Subcutaneous abdominal adipose tissue (tissue), 5 donors: ENCODE data around the gene F10.

ENCODE experiments used
- H3K27ac ChIP-seq: one replicate; pipeline ENCODE4 v1.7.0; 2013; ENCODE audit warnings: low read depth, mild to moderate bottlenecking, inconsistent platforms, low read length, moderate library complexity
- H3K27me3 ChIP-seq, 5 donors: one replicate each; pipeline ENCODE4 v1.7.0; 2013; ENCODE audit warnings: low read length in 5 of 5, inconsistent platforms in 1 of 5; ENCODE audit not compliant: control insufficient read depth in 5 of 5, insufficient read depth in 4 of 5
- H3K36me3 ChIP-seq, 5 donors: one replicate each; pipeline ENCODE4 v1.7.0; 2013; ENCODE audit warnings: low read length in 5 of 5; ENCODE audit not compliant: control insufficient read depth in 5 of 5, insufficient read depth in 5 of 5
- H3K4me1 ChIP-seq, 5 donors: one replicate each; pipeline ENCODE4 v1.7.0; 2013; ENCODE audit warnings: low read length in 5 of 5, mild to moderate bottlenecking in 3 of 5, moderate library complexity in 1 of 5; ENCODE audit not compliant: control insufficient read depth in 5 of 5, insufficient read depth in 5 of 5
- H3K4me3 ChIP-seq, 5 donors: one replicate each; pipeline ENCODE4 v1.7.0; 2013; ENCODE audit warnings: low read length in 5 of 5, low read depth in 1 of 5
- H3K9ac ChIP-seq, 5 donors: one replicate each; pipeline ENCODE4 v1.7.0; 2013; ENCODE audit warnings: low read length in 5 of 5, mild to moderate bottlenecking in 4 of 5, moderate library complexity in 3 of 5
- H3K9me3 ChIP-seq, 5 donors: one replicate each; pipeline ENCODE4 v1.7.0; 2013; ENCODE audit warnings: low read length in 5 of 5; ENCODE audit not compliant: control insufficient read depth in 5 of 5
- donor health status: healthy.
- donor health status: healthy.
- donor health status: healthy.
- donor health status: healthy.
- donor health status: healthy.

The F10 gene

DNA sequence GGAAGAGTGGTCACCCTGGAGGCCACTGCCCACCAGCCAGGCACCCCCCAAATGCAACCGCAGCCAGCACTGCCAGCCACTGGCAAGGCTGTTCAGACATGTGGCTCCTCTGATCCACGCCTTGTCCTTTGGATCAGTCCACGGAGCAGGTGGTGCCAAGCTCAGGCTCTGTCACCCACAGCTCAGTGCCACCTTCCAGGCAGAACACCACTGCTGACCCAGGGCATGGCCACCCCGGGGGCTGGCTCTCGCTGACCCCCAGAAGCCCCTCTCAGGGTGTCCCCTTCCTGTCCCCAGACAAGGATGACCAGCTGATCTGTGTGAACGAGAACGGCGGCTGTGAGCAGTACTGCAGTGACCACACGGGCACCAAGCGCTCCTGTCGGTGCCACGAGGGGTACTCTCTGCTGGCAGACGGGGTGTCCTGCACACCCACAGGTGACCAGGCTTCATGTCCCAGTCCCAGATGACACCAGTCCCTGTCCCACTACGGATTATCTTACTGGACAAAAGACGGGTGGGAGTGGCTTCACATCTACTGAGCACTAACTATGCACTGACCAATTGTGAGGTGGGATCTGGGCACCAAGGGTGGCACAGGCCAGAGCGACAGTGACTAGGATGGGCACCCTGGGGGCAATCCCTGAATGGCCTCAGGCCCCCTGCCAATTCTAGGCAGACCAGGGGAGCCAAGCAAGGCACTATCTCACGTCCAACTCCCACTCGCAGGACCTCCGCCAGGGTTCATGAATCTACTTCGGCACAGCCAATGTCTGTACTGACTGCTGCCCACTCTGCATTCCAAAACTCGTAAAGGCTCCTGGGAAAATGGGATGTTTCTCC, 7.0 kb upstream of the F10 start:
- Histone ChIP-seq H3K9ac (no peak overlapping the region), H3K27ac (no peak overlapping the region), H3K4me3 (no peak overlapping the region), H3K36me3 (no peaks in the 10 kb centered on the region), H3K27me3 (peaks cover 6 to 30% (median 17%) of the 10 kb centered on the region in 5 donors), H3K9me3 (no peaks in the 10 kb centered on the region), H3K4me1 (peaks cover 0 to 6% (median 5%) of the 10 kb centered on the region in 5 donors)

DNA sequence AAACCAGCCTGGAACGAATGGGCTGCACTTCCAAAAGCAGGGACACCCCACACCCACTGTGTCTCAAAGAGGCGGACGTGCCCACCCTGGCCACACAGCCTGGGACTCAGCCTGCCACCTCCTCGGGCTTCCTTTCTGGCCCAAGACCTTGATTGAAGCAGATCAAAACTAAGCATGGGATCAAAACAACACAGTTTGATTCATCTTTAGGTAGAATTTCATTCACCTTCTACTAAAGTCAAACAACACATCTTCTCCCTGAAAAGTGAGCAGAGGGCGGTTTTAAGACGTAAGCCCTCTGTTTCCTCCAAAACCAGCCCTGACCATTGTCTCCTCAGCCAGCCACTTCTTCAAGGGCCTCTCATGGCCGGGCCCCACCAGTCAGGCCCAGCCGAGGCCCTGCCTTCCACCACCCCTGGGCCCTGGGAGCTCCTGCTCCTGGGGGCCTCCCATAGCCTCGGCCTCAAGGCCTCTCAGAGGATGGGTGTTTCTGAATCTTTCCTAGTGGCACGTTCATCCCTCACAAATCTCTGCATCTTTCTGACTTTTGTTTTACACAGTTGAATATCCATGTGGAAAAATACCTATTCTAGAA, 6.3 kb upstream of the F10 start:
- H3K27ac ChIP-seq = no peak overlapping the region
- peaks cover 3 to 29% (median 10%) of the 10 kb centered on the region in 5 donors for H3K27me3 ChIP-seq
- H3K36me3 ChIP-seq = no peaks in the 10 kb centered on the region
- no peak overlapping the region for H3K4me3 ChIP-seq
- no peaks in the 10 kb centered on the region for H3K9me3 ChIP-seq
- no peak overlapping the region for H3K9ac ChIP-seq
- H3K4me1 ChIP-seq = no peaks in the 10 kb centered on the region

DNA sequence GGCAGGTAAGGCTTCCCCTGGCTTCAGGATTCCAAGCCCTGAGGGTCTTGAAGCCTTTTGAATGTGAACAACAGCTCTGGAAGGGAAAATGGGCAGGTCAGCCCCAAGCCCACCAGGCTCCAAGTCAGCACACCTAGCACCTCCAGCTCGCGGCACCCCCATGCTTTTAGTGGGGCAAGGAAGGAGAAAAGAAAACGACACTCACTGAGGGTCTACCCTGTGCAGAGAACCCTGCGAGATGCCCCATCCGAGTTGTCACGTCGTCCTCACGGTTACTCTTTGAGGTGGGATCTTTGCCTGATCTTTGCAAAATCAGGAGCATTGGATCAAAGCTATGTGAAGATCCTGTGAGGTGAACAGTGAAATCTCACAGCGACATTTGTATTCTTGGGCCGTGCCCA, 5.7 kb upstream of the F10 start:
- Histone ChIP-seq H3K4me1 (peaks cover 0 to under 1% (median 0%) of the 10 kb centered on the region in 5 donors), H3K36me3 (no peaks in the 10 kb centered on the region), H3K27ac (no peak overlapping the region), H3K27me3 (peaks cover 6 to 34% (median 13%) of the 10 kb centered on the region in 5 donors), H3K9ac (no peak overlapping the region), H3K9me3 (no peaks in the 10 kb centered on the region), H3K4me3 (no peak overlapping the region)

DNA sequence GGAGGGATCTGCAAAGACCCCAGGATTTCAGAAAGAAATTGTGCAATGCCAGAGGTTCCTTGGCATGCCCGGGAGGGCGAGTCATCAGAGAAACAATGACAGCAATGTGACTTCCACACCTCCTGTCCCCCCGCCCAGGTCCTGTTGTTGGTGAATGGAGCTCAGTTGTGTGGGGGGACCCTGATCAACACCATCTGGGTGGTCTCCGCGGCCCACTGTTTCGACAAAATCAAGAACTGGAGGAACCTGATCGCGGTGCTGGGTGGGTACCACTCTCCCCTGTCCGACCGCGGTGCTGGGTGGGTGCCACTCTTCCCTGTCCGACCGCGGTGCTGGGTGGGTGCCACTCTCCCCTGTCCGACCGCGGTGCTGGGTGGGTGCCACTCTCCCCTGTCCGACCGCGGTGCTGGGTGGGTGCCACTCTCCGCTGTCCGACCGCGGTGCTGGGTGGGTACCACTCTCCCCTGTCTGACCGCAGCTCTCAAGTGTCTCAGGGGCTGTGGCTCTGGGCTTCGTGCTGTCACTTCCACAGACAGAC, 5.2 kb upstream of the F10 start:
- Histone ChIP-seq H3K9ac (no peak overlapping the region), H3K4me1 (peaks cover 0 to 3% (median 0%) of the 10 kb centered on the region in 5 donors), H3K36me3 (no peaks in the 10 kb centered on the region), H3K9me3 (no peaks in the 10 kb centered on the region), H3K27me3 (peaks cover 8 to 34% (median 14%) of the 10 kb centered on the region in 5 donors), H3K4me3 (no peak overlapping the region), H3K27ac (no peak overlapping the region)

DNA sequence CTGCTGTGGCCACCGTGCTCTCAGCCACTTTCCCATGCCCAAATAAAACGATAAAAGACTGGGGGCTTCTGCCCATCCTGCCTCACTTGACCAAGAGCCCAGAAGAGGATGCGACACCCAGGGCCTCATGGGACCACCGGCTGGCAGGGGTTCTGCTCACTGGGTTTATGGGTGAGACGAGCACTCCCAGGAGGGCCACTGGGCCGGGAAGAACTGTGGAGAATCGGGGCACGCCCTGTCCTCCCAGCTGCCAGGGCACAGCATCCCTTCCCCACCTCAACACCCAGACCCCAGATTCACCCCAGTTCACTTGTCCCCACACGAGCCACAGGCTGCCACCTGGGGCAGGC, 4.7 kb upstream of the F10 start:
- Histone ChIP-seq H3K36me3 (no peaks in the 10 kb centered on the region), H3K27ac (no peak overlapping the region), H3K9ac (no peak overlapping the region), H3K4me3 (no peak overlapping the region), H3K4me1 (peaks cover 0 to 7% (median 0%) of the 10 kb centered on the region in 5 donors), H3K9me3 (no peaks in the 10 kb centered on the region), H3K27me3 (peaks cover 8 to 33% (median 17%) of the 10 kb centered on the region in 5 donors)

DNA sequence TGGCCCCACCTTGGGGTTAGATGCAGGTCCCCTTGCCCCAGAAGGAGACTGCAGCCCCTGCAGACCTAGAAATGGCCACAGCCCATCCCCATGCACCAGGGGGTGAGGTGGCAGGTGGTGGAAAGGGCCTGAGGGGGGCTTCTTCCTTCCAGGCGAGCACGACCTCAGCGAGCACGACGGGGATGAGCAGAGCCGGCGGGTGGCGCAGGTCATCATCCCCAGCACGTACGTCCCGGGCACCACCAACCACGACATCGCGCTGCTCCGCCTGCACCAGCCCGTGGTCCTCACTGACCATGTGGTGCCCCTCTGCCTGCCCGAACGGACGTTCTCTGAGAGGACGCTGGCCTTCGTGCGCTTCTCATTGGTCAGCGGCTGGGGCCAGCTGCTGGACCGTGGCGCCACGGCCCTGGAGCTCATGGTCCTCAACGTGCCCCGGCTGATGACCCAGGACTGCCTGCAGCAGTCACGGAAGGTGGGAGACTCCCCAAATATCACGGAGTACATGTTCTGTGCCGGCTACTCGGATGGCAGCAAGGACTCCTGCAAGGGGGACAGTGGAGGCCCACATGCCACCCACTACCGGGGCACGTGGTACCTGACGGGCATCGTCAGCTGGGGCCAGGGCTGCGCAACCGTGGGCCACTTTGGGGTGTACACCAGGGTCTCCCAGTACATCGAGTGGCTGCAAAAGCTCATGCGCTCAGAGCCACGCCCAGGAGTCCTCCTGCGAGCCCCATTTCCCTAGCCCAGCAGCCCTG, 4.2 kb upstream of the F10 start:
- H3K9ac ChIP-seq = no peak overlapping the region
- peaks cover 0 to 7% (median 0%) of the 10 kb centered on the region in 5 donors for H3K4me1 ChIP-seq
- no peak overlapping the region for H3K4me3 ChIP-seq
- H3K27me3 ChIP-seq = peaks cover 5 to 37% (median 23%) of the 10 kb centered on the region in 5 donors
- no peak overlapping the region for H3K27ac ChIP-seq
- no peaks in the 10 kb centered on the region for H3K9me3 ChIP-seq
- H3K36me3 ChIP-seq = no peaks in the 10 kb centered on the region

DNA sequence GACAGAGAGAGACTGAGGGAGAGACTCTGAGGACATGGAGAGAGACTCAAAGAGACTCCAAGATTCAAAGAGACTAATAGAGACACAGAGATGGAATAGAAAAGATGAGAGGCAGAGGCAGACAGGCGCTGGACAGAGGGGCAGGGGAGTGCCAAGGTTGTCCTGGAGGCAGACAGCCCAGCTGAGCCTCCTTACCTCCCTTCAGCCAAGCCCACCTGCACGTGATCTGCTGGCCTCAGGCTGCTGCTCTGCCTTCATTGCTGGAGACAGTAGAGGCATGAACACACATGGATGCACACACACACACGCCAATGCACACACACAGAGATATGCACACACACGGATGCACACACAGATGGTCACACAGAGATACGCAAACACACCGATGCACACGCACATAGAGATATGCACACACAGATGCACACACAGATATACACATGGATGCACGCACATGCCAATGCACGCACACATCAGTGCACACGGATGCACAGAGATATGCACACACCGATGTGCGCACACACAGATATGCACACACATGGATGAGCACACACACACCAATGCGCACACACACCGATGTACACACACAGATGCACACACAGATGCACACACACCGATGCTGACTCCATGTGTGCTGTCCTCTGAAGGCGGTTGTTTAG, 3.3 kb upstream of the F10 start:
- no peak overlapping the region for H3K27ac ChIP-seq
- peaks cover 5 to 40% (median 24%) of the 10 kb centered on the region in 5 donors for H3K27me3 ChIP-seq
- no peak overlapping the region for H3K4me3 ChIP-seq
- H3K4me1 ChIP-seq = peaks cover 0 to 7% (median 0%) of the 10 kb centered on the region in 5 donors
- H3K9ac ChIP-seq = no peak overlapping the region
- H3K36me3 ChIP-seq = no peaks in the 10 kb centered on the region
- H3K9me3 ChIP-seq = no peaks in the 10 kb centered on the region

DNA sequence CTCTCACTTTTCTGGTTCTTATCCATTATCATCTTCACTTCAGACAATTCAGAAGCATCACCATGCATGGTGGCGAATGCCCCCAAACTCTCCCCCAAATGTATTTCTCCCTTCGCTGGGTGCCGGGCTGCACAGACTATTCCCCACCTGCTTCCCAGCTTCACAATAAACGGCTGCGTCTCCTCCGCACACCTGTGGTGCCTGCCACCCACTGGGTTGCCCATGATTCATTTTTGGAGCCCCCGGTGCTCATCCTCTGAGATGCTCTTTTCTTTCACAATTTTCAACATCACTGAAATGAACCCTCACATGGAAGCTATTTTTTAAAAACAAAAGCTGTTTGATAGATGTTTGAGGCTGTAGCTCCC, 2.8 kb upstream of the F10 start:
- H3K4me1 ChIP-seq = peaks cover 0 to 7% (median 0%) of the 10 kb centered on the region in 5 donors
- H3K27ac ChIP-seq = no peak overlapping the region
- no peaks in the 10 kb centered on the region for H3K9me3 ChIP-seq
- no peak overlapping the region for H3K9ac ChIP-seq
- H3K4me3 ChIP-seq = no peak overlapping the region
- H3K36me3 ChIP-seq = no peaks in the 10 kb centered on the region
- H3K27me3 ChIP-seq = peaks cover 5 to 40% (median 26%) of the 10 kb centered on the region in 5 donors

DNA sequence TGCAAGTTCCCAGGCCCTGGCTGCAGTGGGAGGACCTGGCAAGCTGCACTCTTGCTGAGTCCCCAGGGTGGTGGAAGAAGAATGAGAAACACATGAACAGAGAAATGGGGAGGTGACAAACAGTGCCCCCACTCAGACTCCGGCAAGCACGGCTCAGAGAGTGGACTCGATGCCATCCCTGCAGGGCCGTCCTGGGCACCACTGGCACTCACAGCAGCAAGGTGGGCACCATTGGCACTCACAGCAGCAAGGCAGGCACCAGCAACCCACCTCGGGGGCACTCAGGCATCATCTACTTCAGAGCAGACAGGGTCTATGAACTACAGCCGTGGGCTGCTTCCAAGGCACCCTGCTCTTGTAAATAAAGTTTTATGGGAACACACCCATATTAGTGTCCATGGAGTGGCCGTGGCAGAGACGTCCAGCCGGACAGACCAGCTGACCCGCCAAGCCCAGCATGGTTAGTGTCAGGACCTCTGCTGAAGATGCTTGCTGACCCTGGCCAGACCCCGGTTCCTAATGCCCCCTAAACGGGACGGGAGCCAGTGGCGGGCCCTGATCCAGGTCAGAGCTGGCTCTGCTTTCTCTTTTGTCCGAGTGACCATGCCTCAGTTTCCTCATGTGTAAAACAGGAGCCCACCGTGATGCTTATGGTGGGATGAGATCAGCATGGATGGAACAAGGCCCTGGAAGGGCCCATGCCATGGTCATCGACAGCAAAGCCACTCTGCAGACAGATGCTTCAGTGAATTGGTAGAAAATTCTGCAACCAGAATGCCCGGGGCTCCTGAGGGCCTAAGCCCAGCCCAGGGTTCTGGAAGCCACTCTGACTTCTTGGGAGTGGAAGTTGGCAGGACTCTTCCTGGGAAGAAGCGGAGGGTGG, 2.1 kb upstream of the F10 start:
- Histone ChIP-seq H3K4me1 (peaks cover 0 to 7% (median 0%) of the 10 kb centered on the region in 5 donors), H3K4me3 (no peak overlapping the region), H3K9ac (no peak overlapping the region), H3K27ac (no peak overlapping the region), H3K27me3 (peaks cover 5 to 41% (median 25%) of the 10 kb centered on the region in 5 donors), H3K9me3 (no peaks in the 10 kb centered on the region), H3K36me3 (no peaks in the 10 kb centered on the region)
